PFSK-1 (cell line): ENCODE data around the gene SLCO2B1.

ENCODE experiments used
- FOXP2 ChIP-seq: optimal IDR thresholded peaks from 2 replicates; pipeline ENCODE3; 2011; ENCODE audit warnings: borderline replicate concordance, control low read depth, inconsistent platforms; ENCODE audit not compliant: insufficient read depth; ENCODE audit errors: extremely low read length, extremely low read depth
- POLR2AphosphoS5 ChIP-seq: IDR thresholded peaks from 2 replicates; pipeline ENCODE4 v1.6.1; 2012; ENCODE audit warnings: low read depth, mild to moderate bottlenecking, control low read depth, low read length, moderate library complexity
- REST ChIP-seq, 2 experiments: IDR thresholded peaks; 2 replicates each; pipeline versions ENCODE4 v1.6.1 to v1.8.0; 2011 to 2012; ENCODE audit warnings: low read depth in 2 of 2, low read length in 2 of 2, control low read depth in 1 of 2, inconsistent platforms in 1 of 2, mild to moderate bottlenecking in 1 of 2, moderate library complexity in 1 of 2; ENCODE audit not compliant: insufficient read depth in 1 of 2
- SIN3A ChIP-seq: IDR thresholded peaks from 2 replicates; pipeline ENCODE4 v1.6.1; 2012; ENCODE audit warnings: mild to moderate bottlenecking, low read length, moderate library complexity, borderline replicate concordance; ENCODE audit not compliant: insufficient read depth
- TAF1 ChIP-seq: IDR thresholded peaks from 2 replicates; pipeline ENCODE4 v1.6.1; 2012; ENCODE audit warnings: low read length, control low read depth, borderline replicate concordance; ENCODE audit not compliant: insufficient read depth

Gene SLCO2B1

GRCh38 chr11:75107187-75107586 is 43.7 kb upstream of the SLCO2B1 start:
- TF ChIP-seq TAF1: no peak
- TF ChIP-seq SIN3A: no peak

GRCh38 chr11:75112200-75112599 is 38.7 kb upstream of the SLCO2B1 start:
- no peak for TF ChIP-seq POLR2AphosphoS5
- no peak for TF ChIP-seq TAF1
- no peak for TF ChIP-seq FOXP2
- TF ChIP-seq REST (IDR thresholded peaks at IDR 0.05; ENCODE audit: insufficient read depth in 1 of 2, low read depth in 2 of 2, low read length in 2 of 2): no peak
- TF ChIP-seq SIN3A: no peak

- TF ChIP-seq REST (IDR thresholded peaks at IDR 0.05; ENCODE audit: insufficient read depth in 1 of 2, low read depth in 2 of 2, low read length in 2 of 2) (no peak), POLR2AphosphoS5 (no peak), SIN3A (no peak), TAF1 (no peak), FOXP2 (no peak)
These were observed 37.9 kb upstream of the SLCO2B1 start for GRCh38 chr11:75113030-75113429.

GRCh38 chr11:75114465-75114864 is 36.4 kb upstream of the SLCO2B1 start:
- TF ChIP-seq SIN3A (no peak), POLR2AphosphoS5 (no peak), TAF1 (no peak), FOXP2 (no peak), REST (IDR thresholded peaks at IDR 0.05; ENCODE audit: insufficient read depth in 1 of 2, low read depth in 2 of 2, low read length in 2 of 2) (no peak)

- TF ChIP-seq TAF1 (no peak), POLR2AphosphoS5 (no peak), REST (IDR thresholded peaks at IDR 0.05; ENCODE audit: insufficient read depth in 1 of 2, low read depth in 2 of 2, low read length in 2 of 2) (no peak), FOXP2 (no peak), SIN3A (no peak)
These were observed 32.3 kb upstream of the SLCO2B1 start for GRCh38 chr11:75118577-75118976.
